Esophagus mucosa (tissue), 1 donor: Measurements from ENCODE around the gene CSRP1. TPM values are rescaled to one million over a fixed set of nuclear protein-coding genes. Genes with fewer than 3 reads are reported as not detected.
"Not testable (repeated sequence)": the region's sequence is repeated elsewhere in the genome, so short reads cannot be mapped to it uniquely, and the experiment has no call there.

ENCODE experiments used
- ATAC-seq: fragments of 200-7000 bp; cut with Tn5 transposase; one replicate; pipeline ENCODE4 v1.9.1; 2020
- total RNA-seq: library from RNA; stranded (reverse); gene quantifications from one replicate; pipeline ENCODE4 v1.2.4, GENCODE V29; 2023
- donor health status: DM: yes; HTN: yes; CAD: no.

Gene CSRP1
- total RNA-seq, 1 donor from 2014 or later = 115 TPM

- no peak for ATAC-seq
Observed at GRCh38 chr1:201537891-201538611, 31.1 kb upstream of the CSRP1 start.

DNA sequence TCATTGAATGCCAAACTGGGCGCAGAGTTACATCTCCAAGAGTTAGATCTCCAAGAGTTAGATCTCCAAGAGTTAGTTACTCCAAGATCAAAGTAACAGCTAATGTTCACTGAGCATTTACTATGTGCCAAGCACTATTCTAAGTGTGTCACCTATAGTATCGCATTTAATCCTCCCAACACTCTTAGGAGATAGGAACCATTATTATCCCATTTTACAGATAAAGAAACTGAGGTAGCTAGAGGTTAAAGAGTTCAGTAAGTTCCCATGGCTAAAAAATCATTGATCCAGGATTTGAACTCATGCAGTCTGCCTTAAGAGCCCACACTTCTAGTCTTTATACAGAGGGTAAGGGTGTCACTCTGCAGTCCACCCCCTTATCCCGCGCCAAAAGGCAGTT lies 30.5 kb upstream of the CSRP1 start:
- no peak for ATAC-seq

DNA sequence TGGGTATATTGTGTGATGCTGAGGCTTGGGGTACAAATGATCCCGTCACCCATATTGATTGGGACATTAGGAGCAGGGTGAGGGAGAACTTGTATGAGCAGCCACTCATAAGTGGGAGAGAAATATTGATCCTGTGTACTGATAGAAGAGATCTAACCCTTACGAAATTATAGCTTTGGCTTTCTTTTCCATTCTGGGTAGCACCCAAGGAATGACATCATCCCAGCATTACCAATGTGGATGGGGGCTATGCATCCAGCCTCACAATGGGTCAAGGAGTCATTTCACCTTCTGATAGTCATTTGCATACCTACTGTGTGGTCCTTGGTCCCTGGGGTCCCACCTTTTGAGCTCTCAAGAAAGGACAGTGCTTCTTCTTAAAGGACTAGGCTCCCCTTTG lies 30.1 kb upstream of the CSRP1 start:
- ATAC-seq = no peak

DNA sequence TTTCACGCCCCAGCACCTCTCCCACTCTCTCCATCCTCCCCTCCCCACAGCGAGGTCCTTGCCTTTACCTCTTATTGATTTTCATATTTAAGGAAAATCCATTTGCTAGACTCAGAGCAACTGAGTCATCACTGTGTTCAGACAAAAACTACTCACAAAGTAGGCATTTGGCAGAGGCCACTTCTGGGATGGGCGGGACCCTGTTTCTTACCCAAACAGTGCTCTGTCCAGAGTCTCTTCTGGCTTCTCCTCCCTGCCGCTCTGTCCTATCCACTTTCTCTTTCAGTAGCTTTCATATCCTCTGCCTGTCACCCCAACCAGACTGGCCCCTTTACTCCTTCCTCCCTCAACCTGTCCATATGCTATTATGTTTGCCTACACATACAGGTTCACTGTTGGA lies 29.6 kb upstream of the CSRP1 start:
- ATAC-seq = no peak

- ATAC-seq = no peak
Observed at GRCh38 chr1:201535919-201536245, 29.0 kb upstream of the CSRP1 start.

GRCh38 chr1:201535046-201535918 lies 28.4 kb upstream of the CSRP1 start:
- no peak for ATAC-seq

DNA sequence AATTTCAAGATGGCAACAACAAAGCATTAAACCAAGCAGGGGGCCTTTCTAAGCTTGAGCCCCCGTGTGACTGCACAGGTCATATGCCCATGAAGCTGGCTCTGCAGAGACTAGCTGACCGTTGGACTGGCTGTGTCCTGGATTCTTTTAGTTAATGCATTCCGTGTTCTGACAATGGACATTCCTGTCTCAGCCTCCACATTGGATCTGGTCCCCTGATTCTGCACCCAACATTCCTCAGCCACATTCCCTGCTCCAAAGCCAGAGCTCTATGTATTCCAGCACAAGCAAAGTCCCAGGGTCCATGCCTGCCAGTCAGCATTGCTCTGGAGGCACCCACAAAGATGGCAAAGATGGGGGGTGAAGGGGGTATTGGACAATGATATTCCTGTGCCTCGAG lies 26.9 kb upstream of the CSRP1 start:
- no peak for ATAC-seq

DNA sequence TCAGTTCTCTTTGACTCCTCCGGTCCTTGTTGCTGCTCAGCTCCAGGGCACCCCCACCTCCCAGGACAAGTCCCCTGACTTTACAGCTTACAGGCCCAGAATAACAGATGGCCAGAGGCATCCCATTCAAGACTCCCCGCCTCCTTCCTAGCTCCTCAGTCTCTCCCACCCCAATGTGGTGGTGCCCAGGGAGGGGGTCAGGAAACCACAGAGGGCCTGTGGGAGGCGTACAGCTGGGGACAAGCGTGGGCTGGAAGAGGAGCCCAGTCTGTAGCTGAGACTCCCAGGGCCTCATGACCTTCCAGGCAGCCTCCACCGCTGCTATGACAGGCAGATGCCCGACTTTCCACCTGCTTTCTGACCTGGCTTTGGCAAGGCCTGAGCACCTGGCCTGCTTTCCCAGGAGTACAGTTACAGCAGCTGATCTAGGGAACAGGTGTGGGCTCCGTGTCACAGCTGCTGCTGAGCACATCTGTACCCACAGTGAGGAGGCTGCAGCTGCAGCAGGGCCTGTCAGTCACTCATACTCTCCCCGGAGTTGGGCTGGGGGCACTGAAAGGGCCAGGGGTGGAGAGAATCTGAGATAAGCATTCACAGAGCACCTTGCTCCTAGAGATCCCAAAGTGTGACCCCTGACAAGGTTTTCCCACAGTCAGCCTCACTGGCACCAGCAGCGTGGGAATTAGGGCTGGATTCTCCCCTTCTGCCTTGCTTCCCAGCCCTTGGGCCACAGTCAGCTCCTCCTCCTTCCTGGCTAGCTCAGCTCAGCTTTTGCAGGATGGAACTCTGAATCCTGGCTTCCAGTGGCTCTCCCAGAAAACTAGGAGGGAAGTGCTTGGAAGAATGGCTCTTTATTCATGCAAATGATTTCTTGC lies 24.9 kb upstream of the CSRP1 start:
- ATAC-seq = peak; percentile 24

GRCh38 chr1:201530741-201531531 lies 24.0 kb upstream of the CSRP1 start:
- peak; percentile 89 for ATAC-seq

- ATAC-seq = no peak
Observed at GRCh38 chr1:201528631-201529252, 21.8 kb upstream of the CSRP1 start.

GRCh38 chr1:201527879-201528278 lies 21.0 kb upstream of the CSRP1 start:
- ATAC-seq = no peak

DNA sequence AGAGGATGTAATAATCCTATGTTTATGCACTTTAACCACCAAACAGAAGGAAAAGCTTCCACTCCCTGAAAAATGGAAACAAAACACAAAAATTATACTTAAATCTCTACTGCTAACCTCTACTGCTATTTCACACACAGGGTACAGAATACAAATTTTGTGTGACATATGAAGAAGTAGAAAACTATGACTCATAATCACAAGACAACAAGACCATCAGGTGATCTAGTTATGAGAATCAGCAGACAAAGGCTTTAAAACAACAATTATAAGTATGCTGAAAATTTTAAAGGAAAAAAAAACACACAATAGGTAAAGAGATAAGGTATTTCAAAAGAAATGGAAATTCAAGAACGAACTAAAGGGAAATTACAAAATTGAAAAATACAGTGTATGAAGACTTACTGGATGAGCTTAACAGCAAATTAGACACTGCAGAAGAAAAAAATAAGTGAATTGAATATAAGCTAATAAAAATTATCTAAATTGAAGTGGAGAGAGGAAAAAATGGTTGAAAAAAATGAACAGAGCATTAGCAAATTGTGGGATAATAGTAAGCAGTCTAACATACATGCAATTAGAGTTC lies 18.4 kb upstream of the CSRP1 start:
- ATAC-seq = no peak

GRCh38 chr1:201520046-201520575 lies 13.2 kb upstream of the CSRP1 start:
- not testable (repeated sequence) for ATAC-seq

GRCh38 chr1:201518071-201518470 lies 11.1 kb upstream of the CSRP1 start:
- ATAC-seq = peak; percentile 57

GRCh38 chr1:201517631-201518030 lies 10.7 kb upstream of the CSRP1 start:
- peak; percentile 74 for ATAC-seq

GRCh38 chr1:201516511-201517127 lies 9.7 kb upstream of the CSRP1 start:
- ATAC-seq = no peak

GRCh38 chr1:201515895-201516294 lies 9.0 kb upstream of the CSRP1 start:
- ATAC-seq = no peak

DNA sequence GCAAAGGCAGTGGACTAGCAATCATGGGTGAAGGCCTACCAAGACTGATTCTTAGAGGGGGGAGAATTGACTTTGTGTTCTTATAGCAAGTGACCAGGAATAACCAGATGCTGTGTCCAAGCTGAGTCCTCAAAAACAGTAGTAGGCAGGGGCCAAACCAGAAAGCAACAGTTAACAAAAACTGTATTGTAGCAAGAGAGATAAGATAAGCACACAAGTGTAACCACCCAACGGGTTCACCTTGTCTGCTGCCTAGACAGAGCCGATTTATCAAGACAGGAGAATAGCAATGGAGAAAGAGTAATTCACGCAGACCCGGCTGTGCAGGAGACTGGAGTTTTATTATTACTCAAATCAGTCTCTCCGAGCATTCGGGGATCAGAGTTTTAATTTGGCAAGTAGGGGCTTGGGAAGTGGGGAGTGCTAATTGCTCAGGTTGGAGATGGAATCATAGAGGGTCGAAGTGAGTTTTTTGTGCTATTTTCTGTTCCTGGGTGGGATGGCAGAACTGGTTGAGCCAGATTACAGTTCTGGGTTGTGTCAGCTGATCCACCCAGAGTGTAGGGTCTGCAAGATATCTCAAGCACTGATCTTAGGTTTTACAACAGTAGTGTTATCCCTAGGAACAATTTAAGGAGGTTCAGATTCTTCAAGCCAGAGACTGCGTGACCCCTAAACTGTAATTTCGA lies 8.3 kb upstream of the CSRP1 start:
- ATAC-seq = no peak

DNA sequence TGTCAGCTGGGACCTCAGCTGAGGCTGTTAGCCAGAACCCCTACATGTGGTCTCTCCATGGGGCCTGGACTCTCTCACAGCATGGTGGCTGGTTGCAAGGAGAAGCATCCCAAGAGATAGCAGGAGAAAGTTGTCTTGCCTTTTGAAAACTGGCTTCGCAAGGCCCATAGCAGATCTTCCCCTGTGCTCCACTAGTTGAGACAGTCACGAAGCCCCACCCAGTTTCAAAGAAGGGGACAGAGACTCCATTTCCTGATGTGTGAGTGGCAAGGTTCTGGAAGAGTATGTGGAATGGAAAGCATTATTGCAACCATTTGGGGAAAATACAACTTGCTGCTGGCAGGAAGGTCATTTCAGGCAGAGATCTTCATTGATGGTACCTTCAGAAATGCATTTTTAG lies 7.5 kb upstream of the CSRP1 start:
- no peak for ATAC-seq
